Measurements from ENCODE around the gene WDR43. TPM values are rescaled to one million over a fixed set of nuclear protein-coding genes. Genes with fewer than 3 reads are reported as not detected.

The WDR43 gene
- total RNA-seq, 4 donors from 2014 or later, result 15.8 to 399 (median 46.0) TPM

DNA sequence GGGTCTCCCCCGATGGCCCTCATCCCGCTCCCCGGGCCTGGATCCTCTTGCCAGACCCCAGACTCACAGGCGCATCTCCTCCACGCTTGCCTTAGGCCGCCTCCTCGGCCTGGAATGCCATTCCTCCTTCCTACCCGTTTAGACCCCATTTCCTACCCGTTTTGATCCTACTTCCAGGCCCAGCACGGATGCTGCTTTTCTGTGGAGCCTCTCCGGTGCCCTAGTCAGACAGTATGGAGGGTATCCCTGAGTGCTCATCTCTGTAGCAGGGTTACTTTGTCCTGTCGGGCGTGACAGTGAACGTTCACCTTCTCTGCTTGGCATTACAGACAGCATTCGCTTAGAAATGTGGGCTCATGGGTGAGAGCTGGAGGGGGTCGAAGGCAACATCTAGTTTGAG, 96.0 kb downstream of the WDR43 start:
- in situ Hi-C loops (cut with MboI; ENCODE audit: low pct_ligation_motif_present in 1 of 4, low pct_unique_long_range_greater_than_20kb in 1 of 4, low sequenced_read_pairs in 3 of 4), result no loop called here

DNA sequence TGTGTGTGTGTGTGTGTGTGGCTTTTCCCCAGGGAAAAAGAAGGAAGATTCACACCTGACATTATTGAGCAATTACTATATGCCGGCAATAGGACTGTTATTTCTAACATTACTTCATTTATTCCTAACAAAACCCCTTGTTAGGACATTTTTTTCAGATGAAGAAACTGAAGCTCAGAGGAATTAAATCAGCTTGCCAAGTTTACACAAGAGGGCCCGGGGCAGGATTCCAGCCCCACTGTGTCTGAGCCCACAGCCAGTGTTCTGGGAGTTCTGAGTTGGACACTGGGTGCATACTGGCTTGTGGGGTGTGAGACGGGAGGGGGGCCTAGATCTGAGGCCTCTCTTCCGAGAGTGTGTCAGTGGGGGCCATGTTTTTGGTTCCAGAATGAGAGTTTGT, 96.6 kb downstream of the WDR43 start:
- 20 to 54% methylated on average over 1 to 4 of the region's 4 CpGs for WGBS, 2 donors (ENCODE audit: low coverage in 1 of 2)
- Histone ChIP-seq H3K36me3 (no peaks in the 10 kb centered on the region), H3K4me3 (no peak overlapping the region), H3K4me1 (peaks cover 0 to 23% (median 16%) of the 10 kb centered on the region in 4 donors), H3K9me3 (no peaks in the 10 kb centered on the region), H3K27me3 (no peaks in the 10 kb centered on the region), H3K27ac (peak overlapping the region; percentile 32 to 80 (median 68))
- peak; percentile 51 for DNase-seq
- intact Hi-C loops (cut with DNase I; ENCODE audit: low total_unique reads), result no loop called here
- TF ChIP-seq EP300 (IDR thresholded peaks at IDR 0.05; ENCODE audit: low read depth) (no peak), POLR2AphosphoS5 (IDR thresholded peaks at IDR 0.05) (peak in 1 of 3 donors; percentile 14), POLR2A (IDR thresholded peaks at IDR 0.05) (no peak)
- TF ChIP-seq, protein P1, sequence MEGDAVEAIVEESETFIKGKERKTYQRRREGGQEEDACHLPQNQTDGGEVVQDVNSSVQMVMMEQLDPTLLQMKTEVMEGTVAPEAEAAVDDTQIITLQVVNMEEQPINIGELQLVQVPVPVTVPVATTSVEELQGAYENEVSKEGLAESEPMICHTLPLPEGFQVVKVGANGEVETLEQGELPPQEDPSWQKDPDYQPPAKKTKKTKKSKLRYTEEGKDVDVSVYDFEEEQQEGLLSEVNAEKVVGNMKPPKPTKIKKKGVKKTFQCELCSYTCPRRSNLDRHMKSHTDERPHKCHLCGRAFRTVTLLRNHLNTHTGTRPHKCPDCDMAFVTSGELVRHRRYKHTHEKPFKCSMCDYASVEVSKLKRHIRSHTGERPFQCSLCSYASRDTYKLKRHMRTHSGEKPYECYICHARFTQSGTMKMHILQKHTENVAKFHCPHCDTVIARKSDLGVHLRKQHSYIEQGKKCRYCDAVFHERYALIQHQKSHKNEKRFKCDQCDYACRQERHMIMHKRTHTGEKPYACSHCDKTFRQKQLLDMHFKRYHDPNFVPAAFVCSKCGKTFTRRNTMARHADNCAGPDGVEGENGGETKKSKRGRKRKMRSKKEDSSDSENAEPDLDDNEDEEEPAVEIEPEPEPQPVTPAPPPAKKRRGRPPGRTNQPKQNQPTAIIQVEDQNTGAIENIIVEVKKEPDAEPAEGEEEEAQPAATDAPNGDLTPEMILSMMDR (IDR thresholded peaks at IDR 0.05), result no peak
- in situ Hi-C loops (cut with MboI; ENCODE audit: low pct_ligation_motif_present in 1 of 4, low pct_unique_long_range_greater_than_20kb in 1 of 4, low sequenced_read_pairs in 3 of 4), result no loop called here

More for the DNA sequence above, 96.0 kb downstream of the WDR43 start:
- H3K4me3 ChIP-seq, result no peak overlapping the region
- H3K9me3 ChIP-seq, result no peaks in the 10 kb centered on the region
- intact Hi-C loops (cut with DNase I; ENCODE audit: low total_unique reads), result no loop called here
- H3K27me3 ChIP-seq, result no peaks in the 10 kb centered on the region
- 62 to 85% methylated on average over 8 to 16 of the region's 16 CpGs for WGBS, 2 donors (ENCODE audit: low coverage in 1 of 2)
- no peak for DNase-seq
- peak overlapping the region; percentile 54 to 80 (median 68) for H3K27ac ChIP-seq
- H3K36me3 ChIP-seq, result no peaks in the 10 kb centered on the region
- no peak for TF ChIP-seq POLR2AphosphoS5 (IDR thresholded peaks at IDR 0.05)
- peaks cover 0 to 23% (median 16%) of the 10 kb centered on the region in 4 donors for H3K4me1 ChIP-seq

DNA sequence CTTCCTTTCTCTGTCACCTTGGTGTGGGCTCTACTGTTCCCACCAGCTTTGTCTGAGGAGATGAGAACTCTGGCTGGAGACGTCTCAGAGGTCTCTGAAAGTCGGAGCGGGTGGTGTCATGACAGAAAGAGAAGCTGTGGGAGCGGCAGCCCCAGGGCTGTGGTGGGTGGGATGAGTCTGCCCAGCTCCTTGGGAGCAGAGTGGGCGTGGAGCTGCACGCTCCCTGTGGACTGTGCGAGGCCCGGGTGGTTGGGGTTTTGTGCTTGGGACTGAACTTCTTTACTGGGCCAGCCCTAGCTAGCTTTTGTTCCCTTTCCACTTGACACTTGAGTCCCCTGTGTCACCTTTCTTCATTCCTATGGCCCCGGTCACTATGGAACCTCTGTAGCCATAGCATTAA, 97.0 kb downstream of the WDR43 start:
- WGBS, 2 donors (ENCODE audit: low coverage in 1 of 2), result 85% methylated on average over 9 of the region's 9 CpGs; no CpG with 5 or more reads in 1 of the 2 donors
- Histone ChIP-seq H3K4me1 (peaks cover 0 to 23% (median 16%) of the 10 kb centered on the region in 4 donors), H3K4me3 (no peak overlapping the region), H3K27me3 (no peaks in the 10 kb centered on the region), H3K36me3 (no peaks in the 10 kb centered on the region), H3K9me3 (no peaks in the 10 kb centered on the region), H3K27ac (peak overlapping the region; percentile 32 to 80 (median 66))
- DNase-seq, result no peak
- in situ Hi-C loops (cut with MboI; ENCODE audit: low pct_ligation_motif_present in 1 of 4, low pct_unique_long_range_greater_than_20kb in 1 of 4, low sequenced_read_pairs in 3 of 4), result no loop called here
- no peak for TF ChIP-seq POLR2AphosphoS5 (IDR thresholded peaks at IDR 0.05)
- no peak for TF ChIP-seq POLR2A (IDR thresholded peaks at IDR 0.05)
- no peak for TF ChIP-seq EP300 (IDR thresholded peaks at IDR 0.05; ENCODE audit: low read depth)
- TF ChIP-seq, protein P1 (IDR thresholded peaks at IDR 0.05), result no peak
- intact Hi-C loops (cut with DNase I; ENCODE audit: low total_unique reads), result no loop called here

DNA sequence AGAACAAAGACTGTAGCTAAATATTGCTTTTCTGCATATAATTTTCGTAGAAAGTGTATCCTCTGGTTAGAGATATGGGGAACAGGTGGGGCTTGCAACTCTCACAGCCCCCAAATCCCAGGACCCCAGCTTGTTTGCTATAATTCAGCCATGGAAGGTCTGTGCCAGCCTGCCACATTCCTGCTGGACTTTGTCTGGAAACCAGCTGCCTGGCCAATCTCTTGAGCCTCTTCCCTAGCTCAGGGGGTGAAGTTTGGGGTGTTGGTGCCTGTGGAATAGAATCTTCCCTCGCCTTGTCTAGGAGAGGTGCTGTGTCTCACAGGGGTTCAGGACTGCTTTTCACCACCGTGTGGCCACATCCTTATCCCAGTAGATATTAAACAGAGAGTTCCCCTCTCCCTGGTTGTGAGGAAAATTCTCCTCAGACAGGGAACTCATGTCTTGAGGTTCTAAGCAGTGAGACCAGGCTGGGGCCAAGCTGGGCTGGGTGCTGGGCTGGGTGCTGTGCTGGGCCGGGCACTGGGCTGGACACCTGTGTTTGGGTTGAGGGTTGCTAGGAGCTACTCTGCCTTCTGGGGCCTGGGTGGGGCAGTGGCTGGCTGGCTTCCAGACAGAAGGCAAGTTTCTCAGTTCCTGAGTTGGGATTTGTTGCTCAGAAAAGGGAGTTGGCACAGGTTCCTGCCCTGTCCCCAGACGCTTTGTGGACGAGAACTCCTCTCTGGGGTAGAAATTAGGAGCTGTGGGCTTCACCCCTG, 98.9 kb downstream of the WDR43 start:
- peak; percentile 75 for DNase-seq
- H3K9me3 ChIP-seq, result no peaks in the 10 kb centered on the region
- H3K27me3 ChIP-seq, result no peaks in the 10 kb centered on the region
- H3K36me3 ChIP-seq, result no peaks in the 10 kb centered on the region
- 54 to 71% methylated on average over 1 to 6 of the region's 6 CpGs for WGBS, 2 donors (ENCODE audit: low coverage in 1 of 2)
- TF ChIP-seq POLR2AphosphoS5 (IDR thresholded peaks at IDR 0.05), result no peak
- TF ChIP-seq POLR2A (IDR thresholded peaks at IDR 0.05), result no peak
- TF ChIP-seq, protein P1 (IDR thresholded peaks at IDR 0.05), result no peak
- no peak for TF ChIP-seq EP300 (IDR thresholded peaks at IDR 0.05; ENCODE audit: low read depth)
- peaks cover 0 to 23% (median 16%) of the 10 kb centered on the region in 4 donors for H3K4me1 ChIP-seq
- intact Hi-C loops (cut with DNase I; ENCODE audit: low total_unique reads), result no loop called here
- no peak overlapping the region for H3K4me3 ChIP-seq
- in situ Hi-C loops (cut with MboI; ENCODE audit: low pct_ligation_motif_present in 1 of 4, low pct_unique_long_range_greater_than_20kb in 1 of 4, low sequenced_read_pairs in 3 of 4), result no loop called here
- H3K27ac ChIP-seq, result no peak overlapping the region

Data from transverse colon (tissue), 4 donors.